Astrocyte (in vitro differentiated cells and primary cell): ENCODE measurements around the gene EEF2. TPM values are rescaled to one million over a fixed set of nuclear protein-coding genes. Genes with fewer than 3 reads are reported as not detected.

Experiments used
- DNase-seq: peaks from one replicate; pipeline ENCODE4 v3.0.0-alpha.2; 2010; ENCODE audit warnings: low read depth
- FAIRE-seq: peaks from 2 replicates; lab custom pipeline; 2011; peaks lifted over from hg19 to GRCh38; lab: Jason Lieb, UNC
- H2AFZ ChIP-seq: 2 replicates; pipeline ENCODE4 v1.6.0; 2012; ENCODE audit warnings: low read depth, low read length, inconsistent platforms
- H3K27ac ChIP-seq: 2 replicates; pipeline ENCODE4 v1.5.1; 2011; ENCODE audit warnings: low read depth, low read length, inconsistent platforms
- H3K27me3 ChIP-seq: 2 replicates; pipeline ENCODE4 v1.6.0; 2011; ENCODE audit warnings: low read length, inconsistent platforms; ENCODE audit not compliant: insufficient read depth
- H3K36me3 ChIP-seq: 2 replicates; pipeline ENCODE4 v1.5.1; 2011; ENCODE audit warnings: low read length, inconsistent platforms; ENCODE audit not compliant: insufficient read depth
- H3K4me1 ChIP-seq: 2 replicates; pipeline ENCODE4 v1.5.1; 2011; ENCODE audit warnings: low read length, inconsistent platforms; ENCODE audit not compliant: insufficient read depth
- H3K4me2 ChIP-seq: 2 replicates; pipeline ENCODE4 v1.6.0; 2012; ENCODE audit warnings: low read length, inconsistent platforms
- H3K4me3 ChIP-seq: 2 replicates; pipeline ENCODE4 v1.5.1; 2011; ENCODE audit warnings: low read depth, mild to moderate bottlenecking, low read length, inconsistent platforms; ENCODE audit not compliant: insufficient read depth
- H3K79me2 ChIP-seq: 2 replicates; pipeline ENCODE4 v1.6.0; 2012; ENCODE audit warnings: mild to moderate bottlenecking, low read length, inconsistent platforms; ENCODE audit not compliant: insufficient read depth
- H3K9ac ChIP-seq: 2 replicates; pipeline ENCODE4 v1.6.0; 2012; ENCODE audit warnings: mild to moderate bottlenecking, low read length, inconsistent platforms
- H3K9me3 ChIP-seq: 2 replicates; pipeline ENCODE4 v1.5.1; 2012; ENCODE audit warnings: low read depth, mild to moderate bottlenecking, low read length, inconsistent platforms; ENCODE audit not compliant: insufficient read depth
- H4K20me1 ChIP-seq: 2 replicates; pipeline ENCODE4 v1.6.0; 2012; ENCODE audit warnings: low read length, inconsistent platforms; ENCODE audit not compliant: insufficient read depth
- H3K27ac Mint-ChIP-seq: one replicate; pipeline ENCODE4 v1.8.0; 2021; ENCODE audit warnings: mild to moderate bottlenecking, mixed read lengths; ENCODE audit not compliant: unreplicated experiment
- H3K27me3 Mint-ChIP-seq: one replicate; pipeline ENCODE4 v1.8.0; 2021; ENCODE audit warnings: low read depth, mixed read lengths; ENCODE audit not compliant: unreplicated experiment
- H3K36me3 Mint-ChIP-seq: one replicate; pipeline ENCODE4 v1.8.0; 2021; ENCODE audit warnings: low read depth, mixed read lengths; ENCODE audit not compliant: unreplicated experiment
- H3K4me1 Mint-ChIP-seq: one replicate; pipeline ENCODE4 v1.8.0; 2021; ENCODE audit warnings: low read depth, mixed read lengths; ENCODE audit not compliant: unreplicated experiment
- H3K4me3 Mint-ChIP-seq: one replicate; pipeline ENCODE4 v1.8.0; 2021; ENCODE audit warnings: mild to moderate bottlenecking, moderate library complexity, mixed read lengths; ENCODE audit not compliant: unreplicated experiment
- H3K9me3 Mint-ChIP-seq: one replicate; pipeline ENCODE4 v1.8.0; 2021; ENCODE audit warnings: mild to moderate bottlenecking, mixed read lengths; ENCODE audit not compliant: unreplicated experiment
- CTCF ChIP-seq: IDR thresholded peaks from 2 replicates; pipeline ENCODE4 v1.5.1; 2011; ENCODE audit warnings: low read depth, mild to moderate bottlenecking, inconsistent platforms, low read length, moderate library complexity; ENCODE audit not compliant: insufficient read depth
- EZH2 ChIP-seq: IDR thresholded peaks from 2 replicates; pipeline ENCODE4 v1.6.1; 2012; ENCODE audit warnings: mild to moderate bottlenecking, low read length, inconsistent platforms; ENCODE audit not compliant: insufficient read depth
- total RNA-seq: library from RNA; stranded (reverse); gene quantifications from 2 replicates; pipeline ENCODE4 v1.2.1, GENCODE V29; 2021

The EEF2 gene
- total RNA-seq, 1 donor from 2014 or later = 2,739 TPM

DNA sequence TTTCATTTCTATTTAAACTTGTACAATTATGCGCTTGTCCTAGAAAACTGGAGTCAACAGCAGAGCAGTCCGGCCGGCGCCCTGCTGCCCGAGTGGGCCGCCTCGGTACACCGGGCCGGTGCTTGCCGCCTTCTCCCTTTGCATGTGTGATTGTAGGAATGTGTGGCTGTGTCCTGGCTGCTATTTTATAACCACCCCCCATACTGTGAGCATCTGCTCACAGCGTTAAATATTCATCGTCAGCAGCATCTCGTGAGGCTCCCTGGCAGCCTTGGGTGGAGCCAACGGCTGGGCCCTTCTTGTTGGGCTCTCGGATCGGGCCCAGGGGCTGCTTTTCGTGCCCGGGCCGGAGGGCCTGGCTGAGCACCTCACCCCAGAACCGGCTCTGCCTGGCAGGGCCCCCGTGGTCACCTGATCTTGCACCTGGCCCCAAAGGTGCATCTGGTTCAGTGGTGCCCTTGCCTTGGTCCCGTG, 32.9 kb upstream of the EEF2 start:
- no peak for FAIRE-seq
- Histone ChIP-seq H3K79me2 (peaks cover 81% of the 10 kb centered on the region), H3K9me3 (no peaks in the 10 kb centered on the region), H3K4me1 (no peaks in the 10 kb centered on the region), H4K20me1 (peaks cover 82% of the 10 kb centered on the region), H2AFZ (no peak overlapping the region), H3K36me3 (no peaks in the 10 kb centered on the region), H3K9ac (no peak overlapping the region), H3K27me3 (no peaks in the 10 kb centered on the region), H3K27ac (no peak overlapping the region), H3K4me3 (no peak overlapping the region), H3K4me2 (no peak overlapping the region)
- Mint-ChIP-seq H3K4me1 (no peaks in the 10 kb centered on the region), H3K4me3 (no peak overlapping the region), H3K36me3 (peaks cover 4% of the 10 kb centered on the region), H3K27ac (no peak overlapping the region), H3K9me3 (no peaks in the 10 kb centered on the region), H3K27me3 (no peaks in the 10 kb centered on the region)
- no peak for TF ChIP-seq EZH2
- TF ChIP-seq CTCF = no peak
- DNase-seq = no peak

DNA sequence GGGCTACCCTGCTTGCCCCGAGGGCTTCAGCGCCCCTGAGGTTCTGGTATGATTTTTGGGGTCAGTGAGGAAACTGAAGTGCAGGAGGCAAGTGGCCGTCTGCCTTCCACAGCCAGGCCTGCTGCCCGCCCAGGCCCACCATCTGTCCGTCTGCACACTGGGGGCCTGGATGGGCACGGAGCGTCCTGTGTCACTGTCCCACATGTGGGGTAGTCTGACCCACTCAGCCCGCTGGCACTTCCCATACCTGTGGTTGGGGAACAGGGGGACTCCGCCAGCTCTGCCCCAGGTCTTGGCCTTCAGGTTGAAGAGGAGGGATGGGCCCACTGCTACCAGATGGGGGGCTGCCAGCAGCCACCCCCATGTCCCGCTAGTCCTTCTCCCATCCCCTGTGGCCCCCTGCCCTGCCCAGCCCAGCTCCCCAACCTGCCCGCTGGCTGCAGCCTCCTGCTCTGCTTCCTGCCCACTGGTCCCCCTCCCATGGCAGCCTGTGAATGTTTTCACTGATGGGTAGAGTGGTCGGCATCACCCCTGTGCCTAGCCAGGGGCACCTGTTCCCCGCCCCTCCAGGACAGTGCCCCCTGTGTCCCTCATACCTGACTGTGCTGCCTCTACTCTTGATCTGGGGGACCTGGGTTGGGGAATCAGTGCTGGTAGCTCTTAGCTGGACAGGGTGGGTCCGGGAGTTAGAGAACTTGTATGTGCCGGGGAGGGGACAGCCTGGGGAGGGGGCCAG, 31.8 kb upstream of the EEF2 start:
- no peak overlapping the region for H3K4me3 ChIP-seq
- Mint-ChIP-seq H3K27ac (no peak overlapping the region), H3K36me3 (peaks cover 4% of the 10 kb centered on the region), H3K9me3 (no peaks in the 10 kb centered on the region), H3K4me3 (no peak overlapping the region), H3K27me3 (no peaks in the 10 kb centered on the region), H3K4me1 (no peaks in the 10 kb centered on the region)
- FAIRE-seq (no peak), DNase-seq (no peak)
- no peaks in the 10 kb centered on the region for H3K9me3 ChIP-seq
- TF ChIP-seq CTCF = no peak
- TF ChIP-seq EZH2 = no peak
- H4K20me1 ChIP-seq = peaks cover 87% of the 10 kb centered on the region
- no peak overlapping the region for H3K9ac ChIP-seq
- no peaks in the 10 kb centered on the region for H3K36me3 ChIP-seq
- no peak overlapping the region for H3K27ac ChIP-seq
- H3K79me2 ChIP-seq = peaks cover 86% of the 10 kb centered on the region
- H2AFZ ChIP-seq = no peak overlapping the region
- no peaks in the 10 kb centered on the region for H3K27me3 ChIP-seq
- no peak overlapping the region for H3K4me2 ChIP-seq
- no peaks in the 10 kb centered on the region for H3K4me1 ChIP-seq

- Histone ChIP-seq H4K20me1 (peaks cover 85% of the 10 kb centered on the region), H3K27me3 (no peaks in the 10 kb centered on the region), H3K4me2 (no peak overlapping the region), H3K9me3 (no peaks in the 10 kb centered on the region), H3K79me2 (peaks cover 85% of the 10 kb centered on the region), H3K4me1 (no peaks in the 10 kb centered on the region), H3K9ac (no peak overlapping the region), H2AFZ (no peak overlapping the region), H3K27ac (no peak overlapping the region), H3K4me3 (no peak overlapping the region), H3K36me3 (no peaks in the 10 kb centered on the region)
- no peak for DNase-seq
- Mint-ChIP-seq H3K9me3 (no peaks in the 10 kb centered on the region), H3K4me3 (no peak overlapping the region), H3K36me3 (peaks cover 1% of the 10 kb centered on the region), H3K27me3 (no peaks in the 10 kb centered on the region), H3K27ac (peak overlapping the region; percentile 34), H3K4me1 (no peaks in the 10 kb centered on the region)
- no peak for TF ChIP-seq CTCF
- no peak for TF ChIP-seq EZH2
- FAIRE-seq = no peak
These were observed 31.2 kb upstream of the EEF2 start for GRCh38 chr19:4016486-4016885.
